AG08395 (cell line): ENCODE measurements around the gene NFIX.

Experiments
- DNase-seq: peaks from one replicate; pipeline ENCODE4 v3.0.0; 2012; ENCODE audit warnings: mixed read lengths, low spot score

NFIX gene

DNA sequence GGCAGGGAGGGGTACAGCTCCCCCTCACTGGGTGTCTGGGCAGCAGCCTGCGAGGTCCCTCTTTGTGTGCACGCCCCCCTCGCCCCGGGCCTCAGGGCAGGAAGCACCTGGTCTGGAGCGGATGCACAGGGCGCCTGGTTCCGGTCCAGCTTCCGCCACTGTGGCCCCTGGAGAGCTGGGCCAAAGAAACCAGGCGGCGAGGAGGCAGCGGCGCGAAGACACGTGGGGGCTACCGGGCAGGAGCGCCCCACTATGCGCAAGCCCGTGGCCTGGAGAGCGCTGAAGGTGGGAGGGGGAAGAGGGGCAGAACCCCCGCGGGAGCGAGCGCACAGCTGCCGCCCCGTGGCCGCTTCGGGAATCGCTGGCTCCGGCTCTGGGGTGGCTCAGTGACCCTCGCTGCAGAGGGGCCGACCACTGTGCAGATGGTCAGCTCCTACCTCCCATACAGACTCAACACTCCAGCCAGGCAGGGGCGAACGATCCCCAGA lies 109.1 kb downstream of the NFIX start:
- DNase-seq: no peak

DNA sequence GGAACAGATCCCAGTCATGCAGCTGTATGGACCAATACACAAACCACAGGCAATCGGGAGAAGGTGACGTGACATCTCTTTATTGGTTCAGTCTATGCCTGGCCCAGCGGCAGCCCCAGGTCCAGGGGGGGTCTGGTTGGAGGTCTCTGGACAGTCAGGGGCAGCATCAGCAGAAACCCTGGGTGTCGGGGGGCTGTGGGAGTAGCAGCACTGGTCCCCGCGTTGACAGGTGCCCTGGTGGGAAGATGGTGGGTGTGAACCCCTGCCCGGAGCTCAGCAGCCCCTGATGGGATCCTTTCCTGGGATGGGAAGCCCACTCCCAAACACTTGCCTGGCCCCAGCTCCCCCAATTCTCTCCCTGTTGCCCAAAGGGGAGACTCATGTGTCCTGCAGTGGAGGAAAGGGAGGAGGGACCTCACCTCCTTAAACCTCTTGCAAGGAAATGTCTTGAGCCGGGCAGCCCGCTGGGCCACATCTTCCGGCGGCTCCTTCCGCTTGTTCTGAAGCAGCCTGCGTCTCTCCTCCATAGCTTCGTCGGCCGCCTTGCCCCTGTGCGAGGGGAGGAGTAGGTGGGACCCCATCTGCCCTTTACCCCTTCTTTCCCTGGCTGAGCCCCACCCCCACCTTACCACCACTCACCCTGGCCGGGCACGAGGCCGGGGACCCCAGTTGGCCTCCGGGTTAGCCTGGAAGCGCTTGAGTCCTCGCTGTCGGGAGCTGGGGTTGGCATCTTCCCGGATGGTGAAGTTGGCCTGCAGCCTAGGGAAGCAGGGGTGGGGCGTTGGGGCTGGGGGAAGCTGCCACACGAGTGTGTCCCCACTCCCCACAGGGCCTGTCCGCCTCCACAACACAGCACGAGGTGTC lies 109.8 kb downstream of the NFIX start:
- no peak for DNase-seq

DNA sequence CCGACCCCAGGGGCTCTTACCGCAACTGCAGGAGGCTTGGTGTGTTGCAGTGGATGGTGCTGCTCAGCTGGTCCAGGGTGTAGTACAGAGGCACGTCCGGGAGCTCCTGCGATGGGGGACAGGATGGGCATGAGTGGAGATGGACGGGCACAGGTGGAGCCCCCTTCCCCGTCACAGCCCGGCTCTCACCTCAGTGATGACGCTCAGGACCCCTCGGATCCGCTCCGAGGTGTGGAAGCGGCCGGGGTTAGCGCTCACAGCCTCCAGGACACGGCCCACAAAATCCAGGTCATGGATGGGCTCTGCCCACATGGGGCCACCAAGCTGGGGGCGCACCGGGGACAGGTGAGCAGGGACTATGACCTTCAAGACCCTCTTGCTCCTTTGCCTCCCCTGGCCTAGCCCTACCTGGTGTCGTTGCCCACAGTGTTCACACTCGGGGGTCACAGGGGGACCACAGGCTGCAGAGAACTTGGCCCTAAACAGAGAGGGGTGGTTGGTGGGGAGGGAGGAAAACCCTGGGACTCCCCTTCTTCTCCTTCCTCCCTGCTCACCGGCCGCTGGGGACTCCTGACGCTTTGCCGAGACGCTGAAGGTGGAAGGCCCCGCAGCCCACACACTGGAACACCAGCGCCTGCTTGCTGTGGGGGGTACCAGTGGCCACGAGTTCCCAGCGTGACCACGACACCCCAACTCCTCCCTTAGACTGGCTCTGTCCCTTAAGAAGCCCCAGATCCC lies 114.3 kb downstream of the NFIX start:
- DNase-seq: no peak

DNA sequence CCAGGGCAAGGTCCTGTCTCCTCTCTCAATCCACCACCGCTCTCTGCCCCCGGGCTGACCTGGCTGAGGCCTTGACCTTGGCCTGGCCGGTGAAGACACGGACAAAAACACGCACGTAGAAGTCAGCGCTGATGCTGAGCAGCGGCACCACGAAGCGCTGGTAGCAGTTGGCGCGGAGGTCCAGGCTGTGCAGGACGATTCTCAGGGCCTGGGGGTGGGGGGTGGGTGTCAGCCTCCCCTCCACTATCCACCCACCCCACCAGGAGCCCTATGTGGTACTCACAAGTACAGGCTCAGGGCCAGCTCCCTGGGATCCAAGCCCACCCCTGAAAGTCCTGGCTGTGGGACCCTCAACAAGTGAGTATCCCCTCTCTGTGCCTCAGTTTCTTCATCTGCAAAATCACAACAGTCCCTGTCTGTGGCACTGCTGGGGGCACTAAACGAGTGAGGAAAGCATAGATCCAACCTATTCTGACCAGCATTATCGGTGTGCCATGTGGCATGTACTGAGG lies 114.9 kb downstream of the NFIX start:
- no peak for DNase-seq

DNA sequence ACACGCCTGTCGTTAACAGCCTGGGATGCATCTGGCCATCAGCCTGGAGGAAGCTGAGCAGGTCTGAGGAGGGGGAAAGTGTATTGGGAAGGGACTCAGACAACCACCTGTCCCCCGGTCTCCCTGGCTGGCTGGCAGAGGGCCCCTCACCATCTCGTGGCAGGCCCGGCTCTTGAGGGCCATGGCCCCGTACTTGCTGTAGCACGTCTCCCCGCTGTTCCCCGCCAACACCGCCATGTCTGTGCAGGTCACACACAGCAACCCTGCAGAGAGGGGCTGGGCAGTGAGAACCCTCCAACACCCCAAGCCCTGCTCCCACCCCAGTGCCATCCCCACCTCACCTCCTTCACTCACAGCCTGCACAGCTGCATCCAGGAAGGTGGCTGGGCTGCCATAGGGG lies 117.3 kb downstream of the NFIX start:
- DNase-seq: no peak

DNA sequence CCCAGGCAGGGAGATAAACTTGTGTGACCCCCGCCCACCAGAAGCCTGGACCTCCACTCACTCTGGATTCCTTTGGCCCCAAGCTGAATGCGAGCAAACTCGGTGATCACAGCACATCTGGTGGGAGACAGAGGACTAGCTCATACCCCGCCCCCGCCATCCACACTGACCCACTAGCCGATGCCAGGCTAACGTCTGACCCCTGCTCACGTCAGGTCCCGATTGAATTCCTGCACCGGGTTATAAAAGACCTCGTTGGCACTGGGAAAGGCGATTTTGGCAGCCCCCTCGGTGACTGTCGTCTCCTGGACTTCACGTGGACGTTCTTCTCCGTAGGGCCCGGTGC lies 120.6 kb downstream of the NFIX start:
- no peak for DNase-seq

DNA sequence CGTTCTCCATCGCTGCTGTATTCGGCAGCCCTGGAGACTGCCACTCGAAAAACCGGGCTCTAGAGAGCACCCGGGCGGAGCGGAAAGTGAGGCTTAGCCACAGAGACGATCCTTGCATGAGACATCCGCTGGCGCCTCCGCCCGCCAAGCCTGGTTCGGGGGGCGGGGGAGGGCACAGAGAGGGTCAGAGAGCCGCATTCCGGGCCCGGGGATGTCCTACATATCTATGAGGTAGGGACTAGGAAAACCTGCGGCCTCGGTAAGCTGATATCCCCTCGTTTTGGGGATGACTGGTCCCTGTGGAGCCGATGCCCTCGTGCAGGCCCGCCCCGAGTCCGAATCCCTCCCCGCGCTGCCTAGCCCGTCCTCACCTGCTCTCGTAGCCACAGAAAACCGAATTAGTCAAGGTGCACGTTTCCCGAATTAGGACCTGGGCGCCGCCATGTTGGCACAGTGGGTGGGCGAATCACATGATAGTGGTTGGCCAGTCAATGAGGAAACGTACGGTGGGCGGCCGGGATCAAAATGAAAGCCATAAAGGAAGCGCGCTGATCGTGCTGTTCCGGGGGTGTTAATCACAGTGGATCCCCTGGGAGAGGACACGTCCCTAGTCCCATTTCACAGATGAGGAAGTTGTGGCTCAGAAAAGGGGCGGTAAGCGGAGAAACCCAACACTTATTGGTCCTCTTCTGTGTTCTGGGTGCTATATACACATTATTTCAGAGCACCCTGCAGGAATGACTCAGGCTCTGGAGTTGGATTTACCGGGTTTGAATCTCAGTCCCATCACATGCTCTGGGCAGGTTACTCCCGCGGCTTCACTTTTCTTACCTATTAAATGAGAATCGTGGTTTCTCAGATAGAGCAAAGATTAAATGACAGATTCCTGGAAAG lies 121.3 kb downstream of the NFIX start, which contains the start of gene TRMT1:
TRMT1 (minus strand) TSS at position 459 of the 894 bp plus-strand sequence; CDS start at position 118, 341 bp downstream.
- DNase-seq: peak; percentile 96

DNA sequence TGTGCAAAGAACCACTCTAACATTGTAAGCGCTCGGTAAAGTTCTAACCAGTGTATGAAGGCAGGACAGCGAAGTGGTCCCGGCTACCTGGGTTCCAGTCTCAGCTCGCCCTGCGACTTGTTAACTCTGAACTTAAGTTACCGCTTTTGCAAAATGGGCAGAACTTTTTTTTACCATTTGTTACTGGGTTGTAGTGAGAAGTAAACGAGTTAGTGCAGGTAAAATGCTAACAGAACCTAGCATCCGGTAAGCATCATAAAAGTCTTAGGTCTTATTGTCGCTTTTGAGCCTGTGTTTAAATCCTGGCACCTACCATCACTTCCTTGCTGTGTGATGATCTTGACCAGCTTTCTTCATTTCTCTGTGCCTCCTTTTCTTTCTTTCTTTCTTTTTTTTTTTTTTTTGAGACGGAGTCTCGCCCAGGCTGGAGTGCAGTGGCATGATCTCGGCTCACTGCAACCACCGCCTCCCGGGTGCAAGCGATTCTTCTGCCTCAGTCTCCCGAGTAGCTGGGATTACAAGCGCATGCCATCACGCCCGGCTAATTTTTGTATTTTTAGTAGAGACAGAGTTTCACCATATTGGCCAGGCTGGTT lies 122.0 kb downstream of the NFIX start:
- no peak for DNase-seq

DNA sequence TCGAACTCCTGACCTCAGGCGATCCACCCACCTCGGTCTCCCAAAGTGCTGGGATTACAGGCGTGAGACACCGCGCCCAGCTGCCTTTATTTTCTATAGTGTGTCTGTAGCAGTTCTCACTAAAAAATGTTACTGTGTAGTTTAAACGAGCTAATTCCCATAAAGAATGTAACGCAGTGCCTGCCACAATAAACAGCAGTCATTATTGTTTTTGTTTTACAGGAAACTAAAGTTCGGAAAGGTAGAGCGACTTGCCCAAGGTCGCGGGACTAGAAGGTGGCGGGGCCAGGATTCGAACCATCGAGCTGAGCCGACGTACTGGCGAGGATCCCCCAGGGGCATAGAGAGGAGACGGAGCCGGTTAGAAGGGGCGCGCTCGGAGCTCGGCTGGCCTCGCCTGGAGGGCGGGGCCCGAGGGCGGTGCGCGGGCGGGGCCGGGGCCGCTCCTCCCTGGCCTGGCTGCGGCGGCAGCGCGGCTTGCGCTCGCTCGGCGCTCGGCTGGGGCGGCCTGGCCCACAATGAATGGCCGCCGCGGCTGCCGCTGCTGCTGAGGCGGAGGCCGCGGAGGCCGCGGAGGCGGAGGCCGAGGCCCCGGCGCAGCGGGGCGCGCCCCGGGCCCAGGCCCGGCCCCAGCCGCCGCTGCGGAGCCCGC lies 122.6 kb downstream of the NFIX start, which contains the start of gene NACC1:
NACC1 (plus strand) TSS at position 493 of the 652 bp plus-strand sequence. CDS start 16,944 bp downstream, outside the sequence.
- peak; percentile 98 for DNase-seq

DNA sequence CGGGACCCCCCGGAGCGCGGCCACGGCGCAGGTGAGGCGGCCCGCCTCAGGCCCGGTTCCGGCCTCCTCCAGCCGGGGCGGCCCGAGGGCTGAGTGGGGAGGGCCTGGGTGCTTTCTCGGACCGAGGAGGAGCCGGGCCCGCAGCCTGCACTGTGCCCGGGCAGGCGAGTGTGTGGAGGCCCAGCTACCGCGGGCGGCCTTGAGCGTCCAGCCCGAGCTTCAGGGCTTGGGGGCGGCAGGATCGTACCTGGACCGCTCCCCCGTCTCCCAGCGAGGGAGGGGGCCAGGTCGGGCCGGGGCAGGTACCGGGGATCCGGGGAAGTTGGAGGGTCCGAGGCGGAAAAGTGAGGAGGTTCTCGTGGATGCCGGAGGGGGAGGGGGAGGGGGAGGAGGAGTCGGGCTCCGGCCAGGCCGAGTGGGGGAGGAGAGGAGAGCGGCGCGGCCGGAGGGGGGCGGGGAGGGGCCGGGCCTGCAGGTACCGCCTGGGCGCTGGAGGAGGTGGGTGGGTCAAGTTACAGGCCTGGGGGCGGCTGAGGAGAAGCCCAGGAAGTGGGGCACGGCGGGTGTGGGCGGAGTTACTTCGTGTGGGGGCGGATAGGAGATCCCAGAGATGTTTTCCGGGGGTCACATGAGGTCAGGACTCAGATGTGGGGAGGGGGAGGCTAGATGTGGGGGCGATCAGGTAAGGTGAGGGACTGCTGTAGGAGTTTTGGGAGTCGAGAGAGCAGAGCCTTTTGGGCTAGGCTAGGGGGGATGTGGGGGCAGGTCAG lies 123.3 kb downstream of the NFIX start:
- peak; percentile 40 for DNase-seq

DNA sequence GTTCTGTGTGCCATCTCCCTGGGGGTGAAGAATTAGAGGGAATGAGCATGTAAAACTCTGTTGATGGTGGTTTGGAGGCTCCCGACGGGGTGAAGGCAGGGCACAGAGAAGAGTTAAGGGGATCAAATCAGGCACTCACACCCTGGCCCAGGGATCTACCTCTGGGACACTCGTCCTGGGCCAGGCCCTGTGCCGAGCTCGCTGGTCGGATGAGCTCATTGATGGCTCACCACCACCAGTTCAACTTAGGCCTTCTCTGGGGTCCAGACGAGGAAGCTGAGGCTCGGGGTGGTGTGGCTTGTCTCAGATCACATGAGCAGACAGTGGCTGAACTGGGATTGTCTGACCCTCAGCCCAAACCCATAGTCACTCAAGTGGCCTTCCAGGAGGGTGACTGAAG lies 124.4 kb downstream of the NFIX start:
- DNase-seq: no peak

DNA sequence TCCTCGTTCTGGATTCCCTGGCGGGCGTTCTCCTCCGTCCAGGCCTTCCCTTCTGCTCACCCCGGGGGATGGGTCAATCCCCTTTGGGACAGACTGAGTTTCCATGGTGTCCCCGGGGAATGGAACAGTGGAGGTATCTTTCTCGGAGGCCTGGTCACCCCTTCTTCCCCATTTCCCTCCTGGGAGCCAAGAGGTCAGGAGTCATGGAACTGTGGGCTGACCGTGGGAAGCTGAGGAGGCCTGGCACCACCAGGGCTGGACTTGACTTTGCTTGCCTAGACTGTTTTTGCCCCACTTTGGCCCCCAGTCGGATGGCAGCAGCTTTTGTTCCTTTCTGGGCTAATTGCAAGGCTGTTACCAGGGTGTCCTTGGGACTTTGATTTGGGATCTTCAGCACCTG lies 124.8 kb downstream of the NFIX start:
- no peak for DNase-seq

DNA sequence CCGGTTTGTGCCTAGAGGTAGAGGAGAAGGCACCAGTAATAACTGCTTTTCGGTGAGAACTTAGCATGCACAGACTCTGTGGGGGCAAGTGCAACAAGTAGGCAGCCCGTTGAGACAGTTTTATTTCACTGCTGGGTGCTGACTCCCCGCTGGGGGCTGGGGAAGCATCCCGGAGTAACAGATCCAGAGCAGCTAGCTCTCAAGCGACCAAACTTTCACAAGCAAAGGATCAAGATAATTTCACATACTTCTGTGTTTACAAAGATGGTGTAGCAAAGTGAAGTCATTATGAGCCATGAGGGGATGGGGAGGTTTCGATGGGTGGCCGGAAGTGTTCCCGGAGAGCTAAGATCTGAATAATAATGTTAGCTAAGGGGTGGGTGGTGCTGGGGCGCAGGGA lies 125.5 kb downstream of the NFIX start:
- DNase-seq: peak; percentile 38

DNA sequence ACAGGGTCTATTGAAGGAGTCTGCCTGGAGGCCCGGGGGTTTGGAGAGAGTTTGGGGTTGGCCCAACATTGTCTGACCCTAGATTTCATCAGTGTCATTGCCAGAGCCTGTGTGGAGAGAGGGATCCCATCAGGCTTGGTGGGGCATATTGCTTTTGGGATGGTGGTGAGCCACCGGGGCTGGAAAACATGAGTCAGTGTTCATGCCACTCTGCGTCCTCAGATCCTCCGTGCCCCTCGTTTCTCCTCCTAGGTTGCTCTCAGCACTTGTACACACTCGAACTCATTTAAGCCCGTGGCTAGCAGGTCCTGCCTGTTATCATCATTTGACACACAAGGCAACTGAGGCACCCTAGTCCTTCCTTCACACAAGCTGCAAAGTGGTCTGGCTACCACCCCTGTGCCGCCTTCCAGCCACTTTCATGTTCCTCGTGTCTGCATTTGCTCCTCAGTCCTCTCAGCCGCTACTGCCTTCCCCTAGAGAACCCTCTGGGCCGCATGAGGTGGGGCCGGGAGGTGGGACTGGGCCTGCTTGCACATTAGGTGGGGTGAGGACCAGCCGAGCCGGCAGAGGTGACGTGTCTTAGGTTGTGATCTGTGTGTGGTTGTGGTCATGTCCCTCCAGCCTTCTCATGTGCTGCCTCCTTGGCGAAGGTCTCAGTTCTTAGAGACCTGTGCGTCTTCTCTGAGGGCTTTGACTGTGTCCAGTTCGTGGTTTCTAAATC lies 126.4 kb downstream of the NFIX start:
- no peak for DNase-seq

DNA sequence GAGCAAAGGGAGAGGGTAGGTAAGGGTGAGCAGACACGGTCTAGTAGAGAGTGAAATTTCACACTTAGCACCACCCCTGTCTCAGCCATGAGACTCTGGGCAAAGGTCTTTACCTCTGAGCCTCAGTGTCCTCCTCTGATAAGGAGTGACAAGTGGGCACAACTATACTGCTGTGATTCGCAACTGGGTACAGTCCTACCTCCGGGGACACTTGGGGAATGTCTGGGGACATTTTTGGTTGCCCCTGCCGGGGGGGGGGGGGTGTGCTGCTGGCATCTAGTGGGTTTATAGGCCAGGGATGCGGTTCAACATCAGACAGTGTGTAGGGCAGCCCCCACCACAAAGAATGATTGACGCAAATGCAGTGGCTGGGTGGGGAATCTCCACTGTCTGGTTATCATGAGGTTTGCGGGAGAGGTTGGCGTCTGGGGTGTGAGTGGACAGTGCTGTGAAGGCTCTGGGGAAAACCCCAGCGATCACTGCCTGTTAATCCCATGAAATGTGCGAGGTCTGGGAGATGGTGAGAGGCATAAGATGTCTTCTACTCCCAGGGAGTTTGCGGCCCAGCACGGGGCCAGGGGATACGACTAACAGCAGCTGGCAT lies 127.1 kb downstream of the NFIX start:
- no peak for DNase-seq

DNA sequence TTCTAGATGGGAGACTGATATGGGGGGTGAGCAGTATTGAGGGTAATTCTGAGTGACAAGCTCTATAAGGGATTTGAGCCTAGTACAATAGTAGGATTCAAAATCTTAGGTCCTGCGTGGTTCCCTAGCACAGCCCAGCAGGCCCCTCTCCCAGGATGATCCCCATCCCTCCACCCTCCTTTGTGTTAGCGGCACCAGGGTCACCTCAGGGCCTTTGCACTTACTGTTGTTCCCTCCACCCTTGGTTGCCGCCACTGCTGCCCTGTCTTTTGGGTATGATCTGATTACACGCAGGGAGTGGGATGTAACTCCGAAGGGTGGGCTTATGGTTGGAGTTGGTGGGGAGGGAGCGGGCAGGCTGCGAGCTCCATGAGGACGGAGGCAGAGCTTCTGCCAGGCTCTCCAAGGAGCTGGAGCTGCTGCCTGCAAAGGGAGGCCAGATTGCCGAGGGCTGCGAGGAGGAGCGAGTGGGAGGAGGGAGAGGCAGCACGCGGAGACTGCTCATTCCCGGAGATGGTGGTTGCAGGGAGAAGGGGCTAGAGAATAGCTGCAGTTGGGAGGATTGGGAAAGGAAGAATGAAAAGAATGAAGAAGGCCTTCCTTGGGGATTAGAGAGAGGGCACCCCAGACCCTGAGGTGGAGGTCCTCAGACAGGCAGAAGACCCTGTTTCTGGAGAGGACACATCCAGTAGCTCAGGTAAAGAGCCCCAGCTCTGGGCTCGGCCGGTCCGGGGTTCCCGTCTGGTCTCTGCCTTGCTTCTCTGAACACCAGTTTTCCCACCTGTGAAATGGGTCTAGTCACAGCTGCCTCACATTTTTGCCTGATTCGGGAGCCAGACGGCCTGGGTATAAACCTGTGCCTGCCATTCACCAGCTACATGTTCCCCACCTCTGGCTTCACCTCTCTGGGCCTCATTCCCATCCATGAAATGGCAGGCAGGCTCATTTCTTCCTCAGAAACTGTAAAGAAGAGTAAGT lies 128.0 kb downstream of the NFIX start:
- DNase-seq: no peak

DNA sequence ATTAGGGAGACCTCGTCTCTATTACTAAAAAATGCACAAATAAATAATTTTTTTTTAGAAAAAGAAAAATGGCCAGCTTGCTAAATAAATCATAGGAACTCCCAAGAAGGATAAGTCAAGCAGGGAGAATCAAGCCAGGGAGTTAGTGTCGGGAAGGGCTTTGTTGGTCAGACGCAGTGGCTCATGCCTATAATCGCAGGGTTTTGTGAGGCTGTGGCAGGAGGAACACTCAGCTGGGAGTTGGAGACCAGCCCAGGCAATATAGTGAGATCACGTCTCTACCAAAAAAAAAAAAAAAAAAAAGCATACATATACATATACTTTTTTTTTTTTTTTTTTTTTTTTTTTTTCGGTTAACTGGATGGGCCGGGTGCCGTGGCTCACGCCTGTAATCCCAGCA lies 131.8 kb downstream of the NFIX start:
- no peak for DNase-seq
